OCI-LY7 (cell line): ENCODE measurements around the gene ARG2. TPM values are rescaled to one million over a fixed set of nuclear protein-coding genes. Genes with fewer than 3 reads are reported as not detected.

Source experiments
- BruUV-seq: library from RNA; stranded (reverse); fragments of 400-500 nt; replicated peaks from 2 replicates; lab custom pipeline; 2021; lab: Mats Ljungman, UMichigan
- CTCF ChIA-PET: fragments of 300-600 bp; sonication (Branson Sonifier 250); formaldehyde crosslinking; loops from one replicate; lab custom pipeline; 2022; ENCODE audit warnings: antibody characterized with exemption; ENCODE audit not compliant: unreplicated experiment; lab: Charles Lee
- POLR2A ChIA-PET: fragments of 300-600 bp; sonication (Branson Sonifier 250); formaldehyde crosslinking; loops from one replicate; lab custom pipeline; 2022; ENCODE audit warnings: antibody characterized with exemption; lab: Charles Lee
- DNase-seq: peaks from one replicate; pipeline ENCODE4 v3.0.0-alpha.2; 2015; ENCODE audit warnings: low spot score
- H2AFZ ChIP-seq: fragments of 200-600 bp; sonication (generic), shearing (Covaris generic); 2 replicates; pipeline ENCODE4 v1.6.1; 2014; ENCODE audit warnings: mild to moderate bottlenecking, antibody characterized with exemption, low read length, moderate library complexity
- H3K27ac ChIP-seq: fragments of 200-600 bp; sonication (generic); 2 replicates; pipeline ENCODE4 v1.5.1; 2014; ENCODE audit warnings: mixed run types, low read depth, mild to moderate bottlenecking, moderate library complexity, low read length, inconsistent platforms; ENCODE audit not compliant: poor library complexity, severe bottlenecking
- H3K36me3 ChIP-seq: fragments of 200-600 bp; sonication (generic); 2 replicates; pipeline ENCODE4 v1.6.1; 2014; ENCODE audit warnings: mild to moderate bottlenecking, antibody characterized with exemption, low read length, moderate library complexity, mixed read lengths; ENCODE audit not compliant: insufficient read depth
- H3K4me1 ChIP-seq: fragments of 200-600 bp; sonication (generic); 2 replicates; pipeline ENCODE4 v1.5.1; 2014; ENCODE audit warnings: mild to moderate bottlenecking, low read length; ENCODE audit not compliant: insufficient read depth, poor library complexity, severe bottlenecking
- H3K4me2 ChIP-seq: fragments of 200-600 bp; sonication (generic); 2 replicates; pipeline ENCODE4 v1.6.1; 2014; ENCODE audit warnings: mild to moderate bottlenecking, low read length
- H3K4me3 ChIP-seq: fragments of 200-600 bp; sonication (generic); 2 replicates; pipeline ENCODE4 v1.5.1; 2014; ENCODE audit warnings: mild to moderate bottlenecking, low read depth, low read length; ENCODE audit not compliant: poor library complexity, severe bottlenecking
- H3K79me2 ChIP-seq: fragments of 200-600 bp; sonication (generic); 2 replicates; pipeline ENCODE4 v1.6.1; 2016; ENCODE audit warnings: low read depth, mild to moderate bottlenecking, low read length, moderate library complexity, mixed read lengths; ENCODE audit not compliant: insufficient read depth
- H3K9me2 ChIP-seq: fragments of 200-600 bp; sonication (generic); 2 replicates; pipeline ENCODE4 v1.6.1; 2016; ENCODE audit warnings: mild to moderate bottlenecking, low read length, mixed read lengths; ENCODE audit not compliant: insufficient read depth
- H3K9me3 ChIP-seq: fragments of 200-600 bp; sonication (generic); 2 replicates; pipeline ENCODE4 v1.6.1; 2014; ENCODE audit warnings: mild to moderate bottlenecking, mixed run types, low read length, mixed read lengths
- H4K20me1 ChIP-seq: fragments of 200-600 bp; sonication (generic); 2 replicates; pipeline ENCODE4 v1.6.1; 2014; ENCODE audit warnings: mild to moderate bottlenecking, antibody characterized with exemption, low read length, moderate library complexity, mixed read lengths; ENCODE audit not compliant: insufficient read depth
- CTCF ChIP-seq: fragments of 200-600 bp; sonication (generic); conservative IDR thresholded peaks from 2 replicates; pipeline ENCODE4 v1.5.1; 2014; ENCODE audit warnings: mild to moderate bottlenecking, antibody characterized with exemption, low read length, moderate library complexity, mixed read lengths
- EZH2phosphoT487 ChIP-seq: fragments of 200-600 bp; sonication (generic); IDR thresholded peaks from 2 replicates; pipeline ENCODE4 v1.6.1; 2018; ENCODE audit warnings: low read depth, borderline replicate concordance, mild to moderate bottlenecking, mixed run types, antibody characterized with exemption, low read length, moderate library complexity, mixed read lengths
- intact Hi-C: fragments of 100-400 bp; cut with micrococcal nuclease; formaldehyde crosslinking; loops from one replicate; pipeline ENCODE4 v1.10.0; 2022; ENCODE audit not compliant: unreplicated experiment
- total RNA-seq, 2 experiments: library from RNA; depleted of rRNA in 1 of 2; stranded (reverse); fragments of >200 nt in 1 of 2; shearing (Covaris generic) in 1 of 2; gene quantifications; 2 replicates each; pipeline ENCODE4 v1.2.3, GENCODE V29; 2014 to 2022

ARG2 gene
- total RNA-seq, 2 experiments from 2014 or later: 2.0 to 4.2 TPM

- Histone ChIP-seq H3K9me3 (no peaks in the 10 kb centered on the region), H3K9me2 (no peaks in the 10 kb centered on the region), H3K79me2 (peaks cover 26% of the 10 kb centered on the region), H3K27ac (peak within 1 kb of the TSS; percentile 53), H2AFZ (peak within 1 kb of the TSS; percentile 83), H3K4me1 (peaks cover 20% of the 10 kb centered on the region), H3K36me3 (peaks cover 34% of the 10 kb centered on the region), H4K20me1 (peaks cover 13% of the 10 kb centered on the region), H3K4me2 (peak within 1 kb of the TSS; percentile 87), H3K4me3 (peak within 1 kb of the TSS; percentile 82)
- CTCF ChIA-PET: no interaction called here
- no TSS peak for BruUV-seq
- intact Hi-C loops: loop anchor here (2.0 kb wide), 1 partner anchor 20 kb away; the partner anchor contains the start of gene RDH11
- DNase-seq: peak; percentile 84
- TF ChIP-seq EZH2phosphoT487: no peak
- no peak; the same call in 1 of the 2 replicates for TF ChIP-seq CTCF
- POLR2A ChIA-PET: interaction anchor here (1.0 to 1.2 kb wide), 2 partner anchors 78 to 317 kb away, joined by 3 read pairs; no protein-coding TSS in a partner anchor
Observed at GRCh38 chr14:67674480-67675218, 54.9 kb downstream of the ARG2 start, which contains the start of gene VTI1B. Gene VTI1B (minus strand): TSS chr14:67674632. CDS start chr14:67674489, 143 bp downstream.

DNA sequence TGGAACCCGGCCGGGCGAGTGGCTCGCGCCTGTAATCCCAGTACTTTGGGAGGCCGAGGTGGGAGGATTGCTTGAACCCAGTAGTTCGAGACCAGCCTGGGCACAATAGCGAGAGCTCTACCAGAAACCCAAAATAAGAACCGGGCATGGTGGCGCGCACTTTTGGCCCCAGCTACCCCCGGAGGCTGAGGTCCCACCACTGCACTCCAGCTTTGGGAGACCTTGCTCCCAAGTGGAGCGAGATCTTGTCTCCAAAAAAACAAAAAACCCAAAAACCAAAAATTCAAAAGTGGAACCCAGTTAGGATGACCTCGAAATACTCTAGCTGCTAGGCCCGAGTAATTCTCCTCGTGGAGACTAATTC, 55.5 kb downstream of the ARG2 start:
- peaks cover 13% of the 10 kb centered on the region for H4K20me1 ChIP-seq
- DNase-seq: no peak
- no peaks in the 10 kb centered on the region for H3K9me2 ChIP-seq
- peaks cover 20% of the 10 kb centered on the region for H3K4me1 ChIP-seq
- CTCF ChIA-PET: no interaction called here
- no peaks in the 10 kb centered on the region for H3K9me3 ChIP-seq
- peaks cover 39% of the 10 kb centered on the region for H3K36me3 ChIP-seq
- peak overlapping the region; percentile 83 for H2AFZ ChIP-seq
- intact Hi-C loops: loop anchor here (2.0 kb wide), 1 partner anchor 20 kb away; the partner anchor contains the start of gene RDH11
- POLR2A ChIA-PET: interaction anchor here (0.9 to 1.2 kb wide), 2 partner anchors 79 to 143 kb away, joined by 3 read pairs; no protein-coding TSS in a partner anchor
- peak overlapping the region; percentile 87 for H3K4me2 ChIP-seq
- H3K27ac ChIP-seq: peak overlapping the region; percentile 53
- peak overlapping the region; percentile 82 for H3K4me3 ChIP-seq
- peaks cover 23% of the 10 kb centered on the region for H3K79me2 ChIP-seq
- BruUV-seq: no TSS peak
- TF ChIP-seq CTCF (0 out of 2 replicates have a peak, but pooled peaks have one; percentile 37), EZH2phosphoT487 (no peak)

- no peaks in the 10 kb centered on the region for H3K9me3 ChIP-seq
- no peak overlapping the region for H3K4me2 ChIP-seq
- peaks cover under 1% of the 10 kb centered on the region for H4K20me1 ChIP-seq
- H3K27ac ChIP-seq: no peak overlapping the region
- intact Hi-C loops: no loop called here
- ChIA-PET CTCF (no interaction called here), POLR2A (no interaction called here)
- H3K9me2 ChIP-seq: no peaks in the 10 kb centered on the region
- TF ChIP-seq CTCF (no peak), EZH2phosphoT487 (no peak)
- BruUV-seq: no TSS peak
- DNase-seq: no peak
- peaks cover 2% of the 10 kb centered on the region for H3K79me2 ChIP-seq
- peaks cover 6% of the 10 kb centered on the region for H3K4me1 ChIP-seq
- H3K36me3 ChIP-seq: peaks cover 74% of the 10 kb centered on the region
- H3K4me3 ChIP-seq: no peak overlapping the region
- H2AFZ ChIP-seq: no peak overlapping the region
Observed at GRCh38 chr14:67679006-67679405, 59.3 kb downstream of the ARG2 start.
